GM13977 (cell line): ENCODE results near the gene GSTA5.
A peak's percentile ranks its signal among the peaks of the same experiment; 100 is the strongest.

ENCODE experiments used
- DNase-seq: peaks from one replicate; pipeline ENCODE4 v3.0.0; 2012; ENCODE audit warnings: low spot score
- CTCF ChIP-seq: IDR thresholded peaks from 2 replicates; pipeline ENCODE4 v1.5.1; 2012; ENCODE audit warnings: mild to moderate bottlenecking, control low read depth; ENCODE audit not compliant: insufficient read depth; ENCODE audit errors: extremely low read depth, missing control alignments
- in situ Hi-C: fragments of 300-500 bp; cut with MboI; formaldehyde crosslinking; loops from one replicate; pipeline ENCODE4 v1.12.0; 2022; ENCODE audit warnings: low sequenced_read_pairs, low pct_unique_long_range_greater_than_20kb, mixed read lengths, inconsistent platforms; ENCODE audit not compliant: unreplicated experiment

Gene GSTA5

GRCh38 chr6:52840763-52841585 is at the start of gene GSTA5:
TSS of gene GSTA5 (minus strand) at chr6:52840813.
- in situ Hi-C loops: no loop called here
- TF ChIP-seq CTCF: no peak
- no peak for DNase-seq

- DNase-seq: no peak
- in situ Hi-C loops: no loop called here
- no peak for TF ChIP-seq CTCF
These were observed 49.4 kb upstream of the GSTA5 start for GRCh38 chr6:52890018-52890417.

GRCh38 chr6:52887910-52888524 is 47.4 kb upstream of the GSTA5 start:
- in situ Hi-C loops: no loop called here
- DNase-seq: no peak
- no peak for TF ChIP-seq CTCF

- DNase-seq: peak; percentile 78
- peak; percentile 82 for TF ChIP-seq CTCF
- in situ Hi-C loops: no loop called here
These were observed 41.6 kb upstream of the GSTA5 start for GRCh38 chr6:52881996-52882841.

GRCh38 chr6:52881662-52881995 is 41.0 kb upstream of the GSTA5 start:
- TF ChIP-seq CTCF: no peak
- DNase-seq: no peak
- in situ Hi-C loops: no loop called here

GRCh38 chr6:52877786-52878185 is 37.2 kb upstream of the GSTA5 start:
- DNase-seq: no peak
- in situ Hi-C loops: no loop called here
- TF ChIP-seq CTCF: no peak
